Measurements from ENCODE around the gene LEKR1.
"Not testable (repeated sequence)": the region's sequence is repeated elsewhere in the genome, so short reads cannot be mapped to it uniquely, and the experiment has no call there.

LEKR1 gene

DNA sequence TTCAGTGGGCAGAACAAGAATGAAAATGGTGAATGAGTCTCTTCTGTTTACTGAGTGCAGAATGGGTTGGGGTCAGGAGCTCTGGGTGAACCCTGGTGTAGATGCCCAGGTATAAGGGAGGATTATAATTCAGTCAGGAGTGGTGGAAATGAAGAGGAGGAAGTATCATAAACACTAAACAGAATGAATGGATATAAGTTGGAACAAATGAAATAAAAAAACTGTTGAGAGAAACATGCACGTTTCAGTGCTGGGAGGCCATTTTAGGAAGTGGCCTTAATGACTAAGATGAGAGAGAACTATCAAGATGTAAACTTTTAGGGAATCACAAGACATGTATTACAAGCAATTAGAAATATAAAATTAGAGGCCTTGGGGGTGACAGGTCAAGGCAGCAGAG lies 32.8 kb upstream of the LEKR1 start:
- TF ChIP-seq CTCF (IDR thresholded peaks at IDR 0.05; ENCODE audit: control extremely low read depth, extremely low read depth, low read depth, missing control alignments) = no peak
- CTCF ChIA-PET = interaction anchor here (1.2 to 2.8 kb wide), 8 partner anchors 8 to 344 kb away, joined by 3 to 10 read pairs (median 5); no protein-coding TSS in a partner anchor
- POLR2A ChIA-PET = no interaction called here
- no peak for DNase-seq (ENCODE audit: extremely low spot score)

GRCh38 chr3:156793851-156794250 lies 32.3 kb upstream of the LEKR1 start:
- no peak for TF ChIP-seq CTCF (IDR thresholded peaks at IDR 0.05; ENCODE audit: control extremely low read depth, extremely low read depth, low read depth, missing control alignments)
- POLR2A ChIA-PET = no interaction called here
- no peak for DNase-seq (ENCODE audit: extremely low spot score)
- CTCF ChIA-PET = interaction anchor here (1.2 to 2.8 kb wide), 8 partner anchors 9 to 344 kb away, joined by 3 to 10 read pairs (median 4); no protein-coding TSS in a partner anchor

GRCh38 chr3:156795890-156796481 lies 30.2 kb upstream of the LEKR1 start:
- ChIA-PET CTCF (interaction anchor here (1.6 kb wide), 1 partner anchor 35 kb away, joined by 4 read pairs; no protein-coding TSS in a partner anchor), POLR2A (interaction anchor here (0.7 kb wide), 1 partner anchor 925 kb away, joined by 3 read pairs; no protein-coding TSS in a partner anchor)
- no peak for TF ChIP-seq CTCF (IDR thresholded peaks at IDR 0.05; ENCODE audit: control extremely low read depth, extremely low read depth, low read depth, missing control alignments)
- DNase-seq (ENCODE audit: extremely low spot score) = no peak

DNA sequence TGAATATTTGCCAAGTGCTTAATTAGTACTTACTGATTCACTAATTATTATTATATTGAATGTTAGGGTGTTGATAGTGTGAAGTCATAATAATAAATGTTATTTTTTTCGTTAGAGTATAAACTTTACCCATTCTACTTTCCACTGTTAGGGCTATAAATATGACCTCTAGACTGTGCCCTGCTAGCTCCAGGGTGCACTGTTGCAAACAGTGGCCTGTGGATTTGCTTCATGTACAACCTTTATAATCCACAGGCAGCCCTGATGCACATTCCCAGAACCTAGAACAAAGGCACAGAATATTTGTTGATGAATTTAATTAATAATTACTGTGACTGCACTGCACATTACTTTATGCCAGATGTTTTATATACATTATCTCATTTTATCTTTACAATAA lies 28.8 kb upstream of the LEKR1 start:
- POLR2A ChIA-PET = no interaction called here
- CTCF ChIA-PET = no interaction called here
- no peak for DNase-seq (ENCODE audit: extremely low spot score)
- TF ChIP-seq CTCF (IDR thresholded peaks at IDR 0.05; ENCODE audit: control extremely low read depth, extremely low read depth, low read depth, missing control alignments) = no peak

DNA sequence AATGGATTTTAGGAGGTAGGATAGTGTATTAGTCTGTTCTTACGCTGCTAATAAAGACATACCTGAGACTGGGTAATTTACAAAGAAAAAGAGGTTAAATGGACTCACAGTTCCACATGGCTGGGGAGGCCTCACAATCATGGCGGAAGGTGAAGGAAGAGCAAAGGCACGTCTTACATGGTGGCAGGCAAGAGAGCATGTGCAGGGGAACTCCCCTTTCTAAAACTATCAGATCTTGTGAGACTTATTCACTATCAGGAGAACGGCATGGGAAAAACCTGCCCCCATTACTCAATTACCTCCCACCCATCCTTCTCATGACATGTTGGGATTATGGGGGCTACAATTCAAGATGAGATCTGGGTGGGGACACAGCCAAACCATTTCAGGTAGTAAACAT lies 25.9 kb upstream of the LEKR1 start:
- POLR2A ChIA-PET; DNase-seq (ENCODE audit: extremely low spot score): not testable (repeated sequence)
- CTCF ChIA-PET = interaction anchor here (1.2 kb wide), 1 partner anchor 9 kb away, joined by 3 read pairs; no protein-coding TSS in a partner anchor

GRCh38 chr3:156801746-156802145 lies 24.4 kb upstream of the LEKR1 start:
- TF ChIP-seq CTCF (IDR thresholded peaks at IDR 0.05; ENCODE audit: control extremely low read depth, extremely low read depth, low read depth, missing control alignments) = no peak
- POLR2A ChIA-PET = no interaction called here
- no peak for DNase-seq (ENCODE audit: extremely low spot score)
- CTCF ChIA-PET = interaction anchor here (1.2 to 1.6 kb wide), 2 partner anchors 8 to 11 kb away, joined by 3 read pairs; no protein-coding TSS in a partner anchor

- ChIA-PET CTCF (interaction anchor here (0.6 to 1.6 kb wide), 3 partner anchors 10 to 96 kb away, joined by 3 read pairs; no protein-coding TSS in a partner anchor), POLR2A (no interaction called here)
- no peak for DNase-seq (ENCODE audit: extremely low spot score)
- TF ChIP-seq CTCF (IDR thresholded peaks at IDR 0.05; ENCODE audit: control extremely low read depth, extremely low read depth, low read depth, missing control alignments) = no peak
Measured at GRCh38 chr3:156802821-156803606, 23.1 kb upstream of the LEKR1 start.
